HTR-8/SVneo (cell line): Measurements from ENCODE around the gene NEB.
"Not testable (repeated sequence)": the region's sequence is repeated elsewhere in the genome, so short reads cannot be mapped to it uniquely, and the experiment has no call there.

Experiments
- DNase-seq: peaks from one replicate; pipeline ENCODE4 v3.0.0; 2011; ENCODE audit warnings: low spot score, mixed read lengths; ENCODE audit not compliant: insufficient read length
- FAIRE-seq: peaks from 2 replicates; lab custom pipeline; 2011; peaks lifted over from hg19 to GRCh38; lab: Jason Lieb, UNC

Gene NEB

GRCh38 chr2:151623631-151624030, 110.6 kb downstream of the NEB start:
- FAIRE-seq: no peak
- no peak for DNase-seq

- FAIRE-seq: no peak
- no peak for DNase-seq
These were observed 113.5 kb downstream of the NEB start for GRCh38 chr2:151620761-151621160.

- FAIRE-seq (peak; percentile 66), DNase-seq (no peak)
These were observed 114.8 kb downstream of the NEB start for GRCh38 chr2:151619337-151619989.

GRCh38 chr2:151616760-151617339, 117.4 kb downstream of the NEB start:
- FAIRE-seq (no peak), DNase-seq (no peak)

- no peak for DNase-seq
- FAIRE-seq: no peak
These were observed 119.5 kb downstream of the NEB start for GRCh38 chr2:151614606-151615306.

- DNase-seq: no peak
- no peak for FAIRE-seq
These were observed 120.1 kb downstream of the NEB start for GRCh38 chr2:151614159-151614558.

- FAIRE-seq (no peak), DNase-seq (no peak)
These were observed 122.9 kb downstream of the NEB start for GRCh38 chr2:151611351-151611750.

- FAIRE-seq (no peak), DNase-seq (no peak)
These were observed 124.0 kb downstream of the NEB start for GRCh38 chr2:151610310-151610709.

GRCh38 chr2:151609705-151610104, 124.6 kb downstream of the NEB start:
- FAIRE-seq (no peak), DNase-seq (no peak)

GRCh38 chr2:151607459-151608424, 126.5 kb downstream of the NEB start:
- not testable (repeated sequence) for FAIRE-seq, DNase-seq

- DNase-seq, FAIRE-seq: not testable (repeated sequence)
These were observed 130.7 kb downstream of the NEB start for GRCh38 chr2:151603530-151603929.

- DNase-seq, FAIRE-seq: not testable (repeated sequence)
These were observed 131.9 kb downstream of the NEB start for GRCh38 chr2:151602402-151602801.

- DNase-seq, FAIRE-seq: not testable (repeated sequence)
These were observed 132.5 kb downstream of the NEB start for GRCh38 chr2:151601803-151602202.

- FAIRE-seq, DNase-seq: not testable (repeated sequence)
These were observed 137.2 kb downstream of the NEB start for GRCh38 chr2:151596903-151597608.

GRCh38 chr2:151591908-151592255, 142.4 kb downstream of the NEB start:
- not testable (repeated sequence) for DNase-seq, FAIRE-seq

- FAIRE-seq, DNase-seq: not testable (repeated sequence)
These were observed 142.9 kb downstream of the NEB start for GRCh38 chr2:151591250-151591907.

GRCh38 chr2:151581300-151581699, 153.0 kb downstream of the NEB start:
- not testable (repeated sequence) for FAIRE-seq, DNase-seq

- FAIRE-seq, DNase-seq: not testable (repeated sequence)
These were observed 153.6 kb downstream of the NEB start for GRCh38 chr2:151580697-151581096.

- no peak for DNase-seq
- no peak for FAIRE-seq
These were observed 157.2 kb downstream of the NEB start for GRCh38 chr2:151577116-151577515.
